K562 (cell line): Measurements from ENCODE around the gene KNSTRN. TPM values are rescaled to one million over a fixed set of nuclear protein-coding genes. Genes with fewer than 3 reads are reported as not detected.

ENCODE experiments used
- CHCHD3 ChIP-seq: fragments of 250-450 bp; sonication (Bioruptor Pico); IDR thresholded peaks from 2 replicates; pipeline ENCODE4 v2.1.2; 2022; ENCODE audit warnings: mild to moderate bottlenecking
- HDAC8 ChIP-seq: fragments of 450-650 bp; IDR thresholded peaks from 2 replicates; pipeline ENCODE4 v1.6.1; 2016; ENCODE audit warnings: mild to moderate bottlenecking, missing genetic modification characterization, moderate library complexity, missing compliant biosample characterization
- POLR2AphosphoS5 ChIP-seq: IDR thresholded peaks from 2 replicates; pipeline ENCODE4 v1.6.1; 2011; ENCODE audit warnings: mild to moderate bottlenecking, low read depth, low read length, moderate library complexity; ENCODE audit not compliant: control insufficient read depth, insufficient read depth
- POLR2H ChIP-seq: IDR thresholded peaks from 2 replicates; pipeline ENCODE4 v1.6.1; 2016; ENCODE audit warnings: missing genetic modification characterization, low read depth, mild to moderate bottlenecking, control low read depth, missing compliant biosample characterization, moderate library complexity
- PRMT5 ChIP-seq: sonication (generic); formaldehyde crosslinking; IDR thresholded peaks from 2 replicates; pipeline ENCODE4 v1.5.0; 2020; ENCODE audit warnings: missing genetic modification reagents
- ZZZ3 ChIP-seq: fragments of 450-650 bp; IDR thresholded peaks from 2 replicates; pipeline ENCODE4 v1.6.1; 2016; ENCODE audit warnings: antibody characterized with exemption, mild to moderate bottlenecking, moderate library complexity
- polyA plus RNA-seq, 8 experiments: library from polyadenylated mRNA; depleted of rRNA in 4 of 8; stranded (reverse) in 5 of 8; unstranded in 3 of 8; fragments of >200 nt; fragmentation: Nextera tagmentation in 2 of 8; fragmentation: Illumina TruSeq in 1 of 8; extraction: Ambion mirVana in 2 of 8; extraction: Trizol in 1 of 8; gene quantifications; 2 replicates each; pipeline versions ENCODE4 v1.2.1 to v1.2.3, GENCODE V29; 2011 to 2014; ENCODE audit warnings: inconsistent platforms in 1 of 8, missing spikeins in 1 of 8
- total RNA-seq, 7 experiments: library from RNA; depleted of rRNA in 6 of 7; stranded (reverse); fragments of >200 nt in 6 of 7; fragmentation: Illumina TruSeq in 2 of 7; extraction: Trizol in 2 of 7; gene quantifications; 2 replicates each; pipeline versions ENCODE4 v1.2.1 to v1.2.3, GENCODE V29; 2011 to 2021; ENCODE audit warnings: low replicate concordance in 1 of 7
- TF ChIP-seq, protein P1 (sequence below): fragments of 450-650 bp; IDR thresholded peaks from 2 replicates; pipeline ENCODE4 v1.6.1; 2016; ENCODE audit warnings: mild to moderate bottlenecking, moderate library complexity
- TF ChIP-seq, protein P2 (sequence below): fragments of 450-650 bp; IDR thresholded peaks from 2 replicates; pipeline ENCODE4 v1.6.1; 2014; ENCODE audit warnings: low read depth, mild to moderate bottlenecking, moderate library complexity, borderline replicate concordance
- TF ChIP-seq, protein P3 (sequence below): fragments of 250-450 bp; sonication (Bioruptor Pico); IDR thresholded peaks from 2 replicates; pipeline ENCODE4 v1.9.0; 2021; ENCODE audit warnings: mild to moderate bottlenecking, inconsistent platforms

The KNSTRN gene
- total and polyA plus RNA-seq, 9 of the 15 experiments (the other 6 are each of a cell fraction or from before 2014, with no cell fraction given) = 48.7 to 88.2 (median 66.3) TPM

DNA sequence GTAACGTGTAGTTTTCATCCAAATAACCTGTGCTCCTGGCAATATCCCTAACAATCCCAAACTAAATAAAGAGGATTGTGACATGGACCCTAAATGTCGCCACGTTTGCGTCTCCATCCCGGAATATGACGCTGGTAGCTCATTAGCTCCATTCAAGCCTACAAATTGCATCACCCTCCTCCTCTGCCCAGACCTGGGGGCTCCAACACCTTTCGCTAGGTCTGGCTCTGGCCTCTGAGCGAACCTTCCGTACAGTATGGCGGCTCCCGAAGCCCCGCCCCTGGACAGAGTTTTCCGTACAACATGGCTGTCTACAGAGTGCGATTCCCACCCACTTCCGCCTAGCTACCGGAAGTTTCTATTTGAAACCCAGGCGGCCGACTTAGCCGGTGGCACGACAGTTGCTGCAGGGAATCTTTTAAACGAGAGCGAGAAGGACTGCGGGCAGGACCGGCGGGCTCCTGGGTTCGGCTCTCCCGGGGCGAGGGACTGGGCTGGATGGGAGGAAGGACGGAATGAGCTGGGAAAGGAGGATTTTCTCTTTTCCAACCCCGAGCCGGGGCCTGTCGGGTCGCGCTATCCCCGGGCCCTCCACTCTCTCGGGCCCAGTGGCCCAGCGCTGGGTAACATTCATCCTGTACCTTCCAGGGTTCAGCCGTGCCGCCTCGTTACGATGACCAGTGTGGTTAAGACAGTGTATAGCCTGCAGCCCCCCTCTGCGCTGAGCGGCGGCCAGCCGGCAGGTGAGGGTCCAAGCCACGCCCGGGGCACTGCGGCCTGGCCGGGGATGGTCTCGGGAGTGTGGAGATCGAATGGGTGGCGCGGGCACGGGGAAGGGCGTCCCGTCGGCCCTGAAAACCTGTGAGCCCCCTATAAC, at the start of gene KNSTRN (continued):
- TF ChIP-seq, protein P1, sequence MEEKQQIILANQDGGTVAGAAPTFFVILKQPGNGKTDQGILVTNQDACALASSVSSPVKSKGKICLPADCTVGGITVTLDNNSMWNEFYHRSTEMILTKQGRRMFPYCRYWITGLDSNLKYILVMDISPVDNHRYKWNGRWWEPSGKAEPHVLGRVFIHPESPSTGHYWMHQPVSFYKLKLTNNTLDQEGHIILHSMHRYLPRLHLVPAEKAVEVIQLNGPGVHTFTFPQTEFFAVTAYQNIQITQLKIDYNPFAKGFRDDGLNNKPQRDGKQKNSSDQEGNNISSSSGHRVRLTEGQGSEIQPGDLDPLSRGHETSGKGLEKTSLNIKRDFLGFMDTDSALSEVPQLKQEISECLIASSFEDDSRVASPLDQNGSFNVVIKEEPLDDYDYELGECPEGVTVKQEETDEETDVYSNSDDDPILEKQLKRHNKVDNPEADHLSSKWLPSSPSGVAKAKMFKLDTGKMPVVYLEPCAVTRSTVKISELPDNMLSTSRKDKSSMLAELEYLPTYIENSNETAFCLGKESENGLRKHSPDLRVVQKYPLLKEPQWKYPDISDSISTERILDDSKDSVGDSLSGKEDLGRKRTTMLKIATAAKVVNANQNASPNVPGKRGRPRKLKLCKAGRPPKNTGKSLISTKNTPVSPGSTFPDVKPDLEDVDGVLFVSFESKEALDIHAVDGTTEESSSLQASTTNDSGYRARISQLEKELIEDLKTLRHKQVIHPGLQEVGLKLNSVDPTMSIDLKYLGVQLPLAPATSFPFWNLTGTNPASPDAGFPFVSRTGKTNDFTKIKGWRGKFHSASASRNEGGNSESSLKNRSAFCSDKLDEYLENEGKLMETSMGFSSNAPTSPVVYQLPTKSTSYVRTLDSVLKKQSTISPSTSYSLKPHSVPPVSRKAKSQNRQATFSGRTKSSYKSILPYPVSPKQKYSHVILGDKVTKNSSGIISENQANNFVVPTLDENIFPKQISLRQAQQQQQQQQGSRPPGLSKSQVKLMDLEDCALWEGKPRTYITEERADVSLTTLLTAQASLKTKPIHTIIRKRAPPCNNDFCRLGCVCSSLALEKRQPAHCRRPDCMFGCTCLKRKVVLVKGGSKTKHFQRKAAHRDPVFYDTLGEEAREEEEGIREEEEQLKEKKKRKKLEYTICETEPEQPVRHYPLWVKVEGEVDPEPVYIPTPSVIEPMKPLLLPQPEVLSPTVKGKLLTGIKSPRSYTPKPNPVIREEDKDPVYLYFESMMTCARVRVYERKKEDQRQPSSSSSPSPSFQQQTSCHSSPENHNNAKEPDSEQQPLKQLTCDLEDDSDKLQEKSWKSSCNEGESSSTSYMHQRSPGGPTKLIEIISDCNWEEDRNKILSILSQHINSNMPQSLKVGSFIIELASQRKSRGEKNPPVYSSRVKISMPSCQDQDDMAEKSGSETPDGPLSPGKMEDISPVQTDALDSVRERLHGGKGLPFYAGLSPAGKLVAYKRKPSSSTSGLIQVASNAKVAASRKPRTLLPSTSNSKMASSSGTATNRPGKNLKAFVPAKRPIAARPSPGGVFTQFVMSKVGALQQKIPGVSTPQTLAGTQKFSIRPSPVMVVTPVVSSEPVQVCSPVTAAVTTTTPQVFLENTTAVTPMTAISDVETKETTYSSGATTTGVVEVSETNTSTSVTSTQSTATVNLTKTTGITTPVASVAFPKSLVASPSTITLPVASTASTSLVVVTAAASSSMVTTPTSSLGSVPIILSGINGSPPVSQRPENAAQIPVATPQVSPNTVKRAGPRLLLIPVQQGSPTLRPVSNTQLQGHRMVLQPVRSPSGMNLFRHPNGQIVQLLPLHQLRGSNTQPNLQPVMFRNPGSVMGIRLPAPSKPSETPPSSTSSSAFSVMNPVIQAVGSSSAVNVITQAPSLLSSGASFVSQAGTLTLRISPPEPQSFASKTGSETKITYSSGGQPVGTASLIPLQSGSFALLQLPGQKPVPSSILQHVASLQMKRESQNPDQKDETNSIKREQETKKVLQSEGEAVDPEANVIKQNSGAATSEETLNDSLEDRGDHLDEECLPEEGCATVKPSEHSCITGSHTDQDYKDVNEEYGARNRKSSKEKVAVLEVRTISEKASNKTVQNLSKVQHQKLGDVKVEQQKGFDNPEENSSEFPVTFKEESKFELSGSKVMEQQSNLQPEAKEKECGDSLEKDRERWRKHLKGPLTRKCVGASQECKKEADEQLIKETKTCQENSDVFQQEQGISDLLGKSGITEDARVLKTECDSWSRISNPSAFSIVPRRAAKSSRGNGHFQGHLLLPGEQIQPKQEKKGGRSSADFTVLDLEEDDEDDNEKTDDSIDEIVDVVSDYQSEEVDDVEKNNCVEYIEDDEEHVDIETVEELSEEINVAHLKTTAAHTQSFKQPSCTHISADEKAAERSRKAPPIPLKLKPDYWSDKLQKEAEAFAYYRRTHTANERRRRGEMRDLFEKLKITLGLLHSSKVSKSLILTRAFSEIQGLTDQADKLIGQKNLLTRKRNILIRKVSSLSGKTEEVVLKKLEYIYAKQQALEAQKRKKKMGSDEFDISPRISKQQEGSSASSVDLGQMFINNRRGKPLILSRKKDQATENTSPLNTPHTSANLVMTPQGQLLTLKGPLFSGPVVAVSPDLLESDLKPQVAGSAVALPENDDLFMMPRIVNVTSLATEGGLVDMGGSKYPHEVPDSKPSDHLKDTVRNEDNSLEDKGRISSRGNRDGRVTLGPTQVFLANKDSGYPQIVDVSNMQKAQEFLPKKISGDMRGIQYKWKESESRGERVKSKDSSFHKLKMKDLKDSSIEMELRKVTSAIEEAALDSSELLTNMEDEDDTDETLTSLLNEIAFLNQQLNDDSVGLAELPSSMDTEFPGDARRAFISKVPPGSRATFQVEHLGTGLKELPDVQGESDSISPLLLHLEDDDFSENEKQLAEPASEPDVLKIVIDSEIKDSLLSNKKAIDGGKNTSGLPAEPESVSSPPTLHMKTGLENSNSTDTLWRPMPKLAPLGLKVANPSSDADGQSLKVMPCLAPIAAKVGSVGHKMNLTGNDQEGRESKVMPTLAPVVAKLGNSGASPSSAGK = peak; percentile 85
- TF ChIP-seq, protein P2, sequence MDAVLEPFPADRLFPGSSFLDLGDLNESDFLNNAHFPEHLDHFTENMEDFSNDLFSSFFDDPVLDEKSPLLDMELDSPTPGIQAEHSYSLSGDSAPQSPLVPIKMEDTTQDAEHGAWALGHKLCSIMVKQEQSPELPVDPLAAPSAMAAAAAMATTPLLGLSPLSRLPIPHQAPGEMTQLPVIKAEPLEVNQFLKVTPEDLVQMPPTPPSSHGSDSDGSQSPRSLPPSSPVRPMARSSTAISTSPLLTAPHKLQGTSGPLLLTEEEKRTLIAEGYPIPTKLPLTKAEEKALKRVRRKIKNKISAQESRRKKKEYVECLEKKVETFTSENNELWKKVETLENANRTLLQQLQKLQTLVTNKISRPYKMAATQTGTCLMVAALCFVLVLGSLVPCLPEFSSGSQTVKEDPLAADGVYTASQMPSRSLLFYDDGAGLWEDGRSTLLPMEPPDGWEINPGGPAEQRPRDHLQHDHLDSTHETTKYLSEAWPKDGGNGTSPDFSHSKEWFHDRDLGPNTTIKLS = no peak; the same call in 1 of the 2 replicates
- TF ChIP-seq POLR2H = no peak
- TF ChIP-seq POLR2AphosphoS5 = peak; percentile 85
- no peak for TF ChIP-seq CHCHD3 (CRISPR knock-in tag)
- TF ChIP-seq, protein P3, sequence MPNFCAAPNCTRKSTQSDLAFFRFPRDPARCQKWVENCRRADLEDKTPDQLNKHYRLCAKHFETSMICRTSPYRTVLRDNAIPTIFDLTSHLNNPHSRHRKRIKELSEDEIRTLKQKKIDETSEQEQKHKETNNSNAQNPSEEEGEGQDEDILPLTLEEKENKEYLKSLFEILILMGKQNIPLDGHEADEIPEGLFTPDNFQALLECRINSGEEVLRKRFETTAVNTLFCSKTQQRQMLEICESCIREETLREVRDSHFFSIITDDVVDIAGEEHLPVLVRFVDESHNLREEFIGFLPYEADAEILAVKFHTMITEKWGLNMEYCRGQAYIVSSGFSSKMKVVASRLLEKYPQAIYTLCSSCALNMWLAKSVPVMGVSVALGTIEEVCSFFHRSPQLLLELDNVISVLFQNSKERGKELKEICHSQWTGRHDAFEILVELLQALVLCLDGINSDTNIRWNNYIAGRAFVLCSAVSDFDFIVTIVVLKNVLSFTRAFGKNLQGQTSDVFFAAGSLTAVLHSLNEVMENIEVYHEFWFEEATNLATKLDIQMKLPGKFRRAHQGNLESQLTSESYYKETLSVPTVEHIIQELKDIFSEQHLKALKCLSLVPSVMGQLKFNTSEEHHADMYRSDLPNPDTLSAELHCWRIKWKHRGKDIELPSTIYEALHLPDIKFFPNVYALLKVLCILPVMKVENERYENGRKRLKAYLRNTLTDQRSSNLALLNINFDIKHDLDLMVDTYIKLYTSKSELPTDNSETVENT (CRISPR knock-in tag) = no peak
- TF ChIP-seq PRMT5 (CRISPR knock-in tag) = no peak
- no peak for TF ChIP-seq HDAC8
- TF ChIP-seq ZZZ3 = no peak
